ENCODE results near the gene SFXN1. TPM values are rescaled to one million over a fixed set of nuclear protein-coding genes. Genes with fewer than 3 reads are reported as not detected.

The SFXN1 gene
- total RNA-seq, 1 donor from 2014 or later, result 84.3 TPM

DNA sequence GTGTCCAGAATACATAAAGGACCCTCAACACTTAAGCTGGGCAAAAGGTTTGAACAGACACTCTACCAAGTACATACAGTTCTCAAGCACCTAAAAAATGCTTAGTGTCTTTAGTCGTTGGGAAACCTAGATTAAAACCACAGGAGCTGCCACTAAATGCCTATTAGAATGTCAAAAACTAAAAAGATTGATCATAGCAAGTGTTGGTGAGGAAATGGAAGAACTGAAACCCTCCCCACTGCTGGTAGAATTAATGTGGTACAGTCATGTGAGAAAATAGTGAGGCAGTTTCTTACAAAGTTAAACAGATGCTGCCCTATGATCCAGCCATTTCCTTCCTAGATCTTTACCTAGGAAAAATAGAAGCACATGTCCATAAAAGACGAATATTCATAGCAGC is 40.6 kb downstream of the SFXN1 start:
- Mint-ChIP-seq H3K27ac (no peak overlapping the region), H3K4me3 (no peak overlapping the region), H3K36me3 (peaks cover 48% of the 10 kb centered on the region), H3K27me3 (no peaks in the 10 kb centered on the region), H3K9me3 (no peaks in the 10 kb centered on the region), H3K4me1 (ENCODE audit: unreplicated experiment) (no peaks in the 10 kb centered on the region)
- DNase-seq (ENCODE audit: extremely low spot score, unreplicated experiment), result no peak
- TF ChIP-seq, protein P1, sequence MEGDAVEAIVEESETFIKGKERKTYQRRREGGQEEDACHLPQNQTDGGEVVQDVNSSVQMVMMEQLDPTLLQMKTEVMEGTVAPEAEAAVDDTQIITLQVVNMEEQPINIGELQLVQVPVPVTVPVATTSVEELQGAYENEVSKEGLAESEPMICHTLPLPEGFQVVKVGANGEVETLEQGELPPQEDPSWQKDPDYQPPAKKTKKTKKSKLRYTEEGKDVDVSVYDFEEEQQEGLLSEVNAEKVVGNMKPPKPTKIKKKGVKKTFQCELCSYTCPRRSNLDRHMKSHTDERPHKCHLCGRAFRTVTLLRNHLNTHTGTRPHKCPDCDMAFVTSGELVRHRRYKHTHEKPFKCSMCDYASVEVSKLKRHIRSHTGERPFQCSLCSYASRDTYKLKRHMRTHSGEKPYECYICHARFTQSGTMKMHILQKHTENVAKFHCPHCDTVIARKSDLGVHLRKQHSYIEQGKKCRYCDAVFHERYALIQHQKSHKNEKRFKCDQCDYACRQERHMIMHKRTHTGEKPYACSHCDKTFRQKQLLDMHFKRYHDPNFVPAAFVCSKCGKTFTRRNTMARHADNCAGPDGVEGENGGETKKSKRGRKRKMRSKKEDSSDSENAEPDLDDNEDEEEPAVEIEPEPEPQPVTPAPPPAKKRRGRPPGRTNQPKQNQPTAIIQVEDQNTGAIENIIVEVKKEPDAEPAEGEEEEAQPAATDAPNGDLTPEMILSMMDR (conservative IDR thresholded peaks at IDR 0.05), result no peak

DNA sequence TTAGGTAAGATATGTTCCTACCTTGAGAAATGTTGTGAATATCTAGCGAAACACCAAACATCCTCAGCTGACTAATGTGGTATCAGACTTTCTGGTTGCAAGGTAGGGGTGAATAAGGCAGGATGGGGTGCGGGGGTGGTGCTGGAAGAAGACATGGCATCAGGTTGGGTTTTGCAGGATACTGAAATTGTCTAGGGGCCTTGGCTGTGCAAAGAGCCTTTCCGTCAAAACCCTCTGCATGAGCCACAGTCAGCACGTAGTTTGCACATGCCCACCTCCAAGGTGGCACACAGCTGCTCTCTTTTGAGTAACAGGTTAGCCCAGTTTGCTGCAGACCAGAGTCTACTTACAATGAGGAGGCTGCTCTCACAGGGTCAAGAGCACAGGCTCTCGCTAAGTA is 42.0 kb downstream of the SFXN1 start:
- Mint-ChIP-seq H3K27ac (no peak overlapping the region), H3K27me3 (no peaks in the 10 kb centered on the region), H3K4me3 (no peak overlapping the region), H3K4me1 (ENCODE audit: unreplicated experiment) (no peaks in the 10 kb centered on the region), H3K9me3 (no peaks in the 10 kb centered on the region), H3K36me3 (peaks cover 48% of the 10 kb centered on the region)
- DNase-seq (ENCODE audit: extremely low spot score, unreplicated experiment), result no peak
- TF ChIP-seq, protein P1 (conservative IDR thresholded peaks at IDR 0.05), result no peak

- H3K27me3 Mint-ChIP-seq, result no peaks in the 10 kb centered on the region
- TF ChIP-seq, protein P1 (conservative IDR thresholded peaks at IDR 0.05), result no peak
- no peak overlapping the region for H3K4me3 Mint-ChIP-seq
- H3K4me1 Mint-ChIP-seq (ENCODE audit: unreplicated experiment), result no peaks in the 10 kb centered on the region
- no peaks in the 10 kb centered on the region for H3K9me3 Mint-ChIP-seq
- H3K36me3 Mint-ChIP-seq, result peaks cover 48% of the 10 kb centered on the region
- H3K27ac Mint-ChIP-seq, result no peak overlapping the region
- no peak for DNase-seq (ENCODE audit: extremely low spot score, unreplicated experiment)
These were observed 42.5 kb downstream of the SFXN1 start for GRCh38 chr5:175520873-175521272.

DNA sequence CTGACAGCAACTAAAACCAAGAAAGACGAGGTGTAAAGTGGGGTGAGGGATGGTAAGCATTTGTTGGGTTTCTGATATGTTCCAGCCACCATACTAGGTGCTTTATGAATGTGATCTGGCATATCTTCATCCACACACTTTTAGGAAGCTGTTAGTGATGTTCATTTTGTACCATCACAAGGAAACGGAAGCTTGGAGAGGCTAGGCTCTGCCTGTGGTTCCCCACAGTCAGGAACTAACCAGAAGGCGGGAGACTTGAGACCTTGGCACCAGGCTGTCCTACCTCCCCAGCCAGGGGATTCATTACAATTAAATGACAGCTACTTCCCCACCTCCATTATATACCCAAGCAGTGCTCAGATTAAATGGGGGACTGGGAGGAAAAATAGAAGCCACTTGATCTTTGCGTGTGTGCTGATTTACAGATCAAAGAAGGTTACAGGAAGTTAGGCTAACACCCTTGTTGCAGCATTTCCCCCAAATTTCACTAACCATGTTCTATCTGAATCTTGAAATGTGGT is 43.0 kb downstream of the SFXN1 start:
- no peaks in the 10 kb centered on the region for H3K27me3 Mint-ChIP-seq
- no peak overlapping the region for H3K27ac Mint-ChIP-seq
- no peaks in the 10 kb centered on the region for H3K9me3 Mint-ChIP-seq
- no peak overlapping the region for H3K4me3 Mint-ChIP-seq
- peaks cover 49% of the 10 kb centered on the region for H3K36me3 Mint-ChIP-seq
- DNase-seq (ENCODE audit: extremely low spot score, unreplicated experiment), result no peak
- no peaks in the 10 kb centered on the region for H3K4me1 Mint-ChIP-seq (ENCODE audit: unreplicated experiment)
- TF ChIP-seq, protein P1 (conservative IDR thresholded peaks at IDR 0.05), result no peak

DNA sequence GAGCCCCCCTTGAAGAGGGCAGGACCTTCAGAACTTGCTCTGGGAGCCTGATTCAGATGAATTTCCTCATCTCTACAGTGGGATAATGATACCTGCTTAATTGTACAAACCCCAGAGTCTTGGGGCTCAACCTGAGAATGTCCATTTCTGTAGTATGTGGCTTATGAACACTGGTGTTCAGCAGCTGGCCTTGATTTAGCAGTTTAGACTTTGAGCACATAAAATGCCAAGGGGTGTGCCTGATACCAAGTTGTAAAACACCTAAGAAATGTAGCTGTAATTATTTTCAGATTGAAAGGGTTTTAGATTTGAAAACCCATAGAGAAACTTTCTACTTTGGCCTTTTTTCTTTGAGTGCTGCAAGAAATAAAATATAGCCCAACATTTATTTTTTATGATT is 44.9 kb downstream of the SFXN1 start:
- peaks cover 37% of the 10 kb centered on the region for H3K36me3 Mint-ChIP-seq
- no peaks in the 10 kb centered on the region for H3K9me3 Mint-ChIP-seq
- H3K4me3 Mint-ChIP-seq, result no peak overlapping the region
- TF ChIP-seq, protein P1 (conservative IDR thresholded peaks at IDR 0.05), result no peak
- no peaks in the 10 kb centered on the region for H3K4me1 Mint-ChIP-seq (ENCODE audit: unreplicated experiment)
- no peak for DNase-seq (ENCODE audit: extremely low spot score, unreplicated experiment)
- no peak overlapping the region for H3K27ac Mint-ChIP-seq
- no peaks in the 10 kb centered on the region for H3K27me3 Mint-ChIP-seq

DNA sequence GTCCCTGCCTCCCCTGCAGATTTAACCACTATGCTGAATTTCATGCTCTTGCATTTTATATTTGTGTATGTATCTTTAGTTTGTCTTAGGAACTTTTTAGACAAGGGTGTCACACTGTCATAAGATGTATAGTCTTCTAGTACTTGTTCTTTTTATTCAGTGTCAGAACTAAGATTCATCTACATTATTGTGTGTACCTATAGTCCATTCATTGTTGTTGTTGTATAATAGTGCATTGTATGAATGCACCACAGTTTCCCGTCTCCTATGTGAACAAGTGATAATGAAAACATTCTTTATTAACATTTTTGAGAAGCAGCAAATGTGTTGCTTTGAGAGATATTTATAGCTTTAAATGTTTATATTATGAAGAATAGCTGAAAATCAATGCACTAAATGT is 45.9 kb downstream of the SFXN1 start:
- H3K27me3 Mint-ChIP-seq, result no peaks in the 10 kb centered on the region
- H3K4me1 Mint-ChIP-seq (ENCODE audit: unreplicated experiment), result no peaks in the 10 kb centered on the region

More for the DNA sequence above, 45.9 kb downstream of the SFXN1 start:
- H3K4me3 Mint-ChIP-seq, result no peak overlapping the region
- no peaks in the 10 kb centered on the region for H3K9me3 Mint-ChIP-seq
- no peak for DNase-seq (ENCODE audit: extremely low spot score, unreplicated experiment)
- TF ChIP-seq, protein P1 (conservative IDR thresholded peaks at IDR 0.05), result no peak
- H3K36me3 Mint-ChIP-seq, result peaks cover 29% of the 10 kb centered on the region
- no peak overlapping the region for H3K27ac Mint-ChIP-seq

All from type B pancreatic cell (in vitro differentiated cells).